ENCODE results near the gene SNX13. TPM values are rescaled to one million over a fixed set of nuclear protein-coding genes. Genes with fewer than 3 reads are reported as not detected.

SNX13 gene
- total and polyA plus RNA-seq, 2 donors (not counting 3 experiments of a cell fraction or from before 2014, with no cell fraction given): 6.1 to 28.5 TPM

DNA sequence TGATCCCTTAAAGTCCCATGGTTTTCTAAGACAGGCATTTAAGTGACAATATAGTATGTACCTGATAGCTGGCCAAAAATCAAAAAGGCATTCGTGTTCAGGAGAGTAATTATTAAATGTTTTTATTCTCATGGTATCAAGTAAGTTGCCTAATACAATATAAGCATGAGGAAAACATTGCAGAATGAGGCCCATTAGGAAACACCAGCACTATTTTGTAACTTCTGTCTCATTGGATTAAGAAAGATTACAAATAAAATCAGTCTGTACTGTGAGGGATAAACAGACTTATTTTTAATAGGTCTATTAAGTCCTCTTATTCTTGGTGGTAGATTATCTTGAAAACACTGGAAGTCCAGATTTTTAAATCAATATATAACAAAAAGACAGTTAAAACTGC is 110.1 kb downstream of the SNX13 start:
- no peaks in the 10 kb centered on the region for H3K4me1 ChIP-seq (ENCODE audit: control insufficient read depth, extremely low read depth, insufficient read depth, low read length)
- intact Hi-C loops (cut with micrococcal nuclease) (no loop called here), dilution Hi-C loops (cut with MboI; ENCODE audit: extremely low pct_ligation_motif_present, low sequenced_read_pairs) (no loop called here)
- H3K27me3 ChIP-seq (ENCODE audit: control insufficient read depth in 2 of 2, insufficient read depth in 2 of 2, low read length in 2 of 2): no peaks in the 10 kb centered on the region
- DNase-seq (ENCODE audit: low read depth, low spot score) (no peak), FAIRE-seq (no peak)
- no peaks in the 10 kb centered on the region for H3K9me3 ChIP-seq (replicated peaks; ENCODE audit: control insufficient read depth, insufficient read depth, low read length)
- no peak overlapping the region for H3K9ac ChIP-seq (replicated peaks; ENCODE audit: extremely low read depth, insufficient read depth, low read length)
- H3K27ac ChIP-seq (ENCODE audit: insufficient read depth, low read depth, low read length): no peak overlapping the region
- ChIA-PET POLR2A (no interaction called here), CTCF (no interaction called here)
- H4K20me1 ChIP-seq (replicated peaks; ENCODE audit: control insufficient read depth, extremely low read depth, insufficient read depth, low read length): no peaks in the 10 kb centered on the region
- no peaks in the 10 kb centered on the region for H3K36me3 ChIP-seq (ENCODE audit: control insufficient read depth in 2 of 2, extremely low read depth in 1 of 2, insufficient read depth in 2 of 2, low read length in 2 of 2)
- no peaks in the 10 kb centered on the region for H3K9me1 ChIP-seq (replicated peaks; ENCODE audit: control insufficient read depth, extremely low read depth, insufficient read depth, low read length)
- TF ChIP-seq MYC (IDR thresholded peaks at IDR 0.05; ENCODE audit: low read depth, low read length) (no peak), POLR2A (IDR thresholded peaks at IDR 0.05; ENCODE audit: low read depth, low read length) (no peak), JUN (IDR thresholded peaks at IDR 0.05; ENCODE audit: borderline replicate concordance, insufficient read depth, insufficient read length, low read depth) (no peak), GATA2 (IDR thresholded peaks at IDR 0.05; ENCODE audit: insufficient read depth, insufficient read length, low read depth, low read length) (no peak), FOS (IDR thresholded peaks at IDR 0.05; ENCODE audit: borderline replicate concordance, insufficient read depth, low read length) (no peak), EZH2 (IDR thresholded peaks at IDR 0.05; ENCODE audit: borderline replicate concordance, low read depth, low read length, severe bottlenecking) (no peak), POLR2AphosphoS5 (IDR thresholded peaks at IDR 0.05; ENCODE audit: insufficient read depth, low read depth, low read length) (no peak), MAX (IDR thresholded peaks at IDR 0.05; ENCODE audit: insufficient read depth, insufficient read length) (no peak)
- TF ChIP-seq, protein P1, sequence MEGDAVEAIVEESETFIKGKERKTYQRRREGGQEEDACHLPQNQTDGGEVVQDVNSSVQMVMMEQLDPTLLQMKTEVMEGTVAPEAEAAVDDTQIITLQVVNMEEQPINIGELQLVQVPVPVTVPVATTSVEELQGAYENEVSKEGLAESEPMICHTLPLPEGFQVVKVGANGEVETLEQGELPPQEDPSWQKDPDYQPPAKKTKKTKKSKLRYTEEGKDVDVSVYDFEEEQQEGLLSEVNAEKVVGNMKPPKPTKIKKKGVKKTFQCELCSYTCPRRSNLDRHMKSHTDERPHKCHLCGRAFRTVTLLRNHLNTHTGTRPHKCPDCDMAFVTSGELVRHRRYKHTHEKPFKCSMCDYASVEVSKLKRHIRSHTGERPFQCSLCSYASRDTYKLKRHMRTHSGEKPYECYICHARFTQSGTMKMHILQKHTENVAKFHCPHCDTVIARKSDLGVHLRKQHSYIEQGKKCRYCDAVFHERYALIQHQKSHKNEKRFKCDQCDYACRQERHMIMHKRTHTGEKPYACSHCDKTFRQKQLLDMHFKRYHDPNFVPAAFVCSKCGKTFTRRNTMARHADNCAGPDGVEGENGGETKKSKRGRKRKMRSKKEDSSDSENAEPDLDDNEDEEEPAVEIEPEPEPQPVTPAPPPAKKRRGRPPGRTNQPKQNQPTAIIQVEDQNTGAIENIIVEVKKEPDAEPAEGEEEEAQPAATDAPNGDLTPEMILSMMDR (IDR thresholded peaks at IDR 0.05; ENCODE audit: extremely low read depth in 1 of 2, insufficient read depth in 1 of 2, low read depth in 1 of 2, low read length in 2 of 2): no peak
- no peaks in the 10 kb centered on the region for H3K79me2 ChIP-seq (ENCODE audit: control insufficient read depth, insufficient read depth, low read length)
- BruUV-seq (replicated peaks): no TSS peak
- no peak overlapping the region for H3K4me2 ChIP-seq (ENCODE audit: insufficient read depth, low read length)
- H2AFZ ChIP-seq (ENCODE audit: low read depth, low read length): no peak overlapping the region
- no peak overlapping the region for H3K4me3 ChIP-seq (replicated peaks in 1 of 3; ENCODE audit: insufficient read depth in 1 of 3, low read depth in 1 of 3, low read length in 3 of 3)
